KG1 (cell line): Measurements from ENCODE around the gene TMEM82.

ENCODE experiments used
- DNase-seq: peaks from one replicate; lab custom pipeline; 2025; lab: John Stamatoyannopoulos, UW

TMEM82 gene

DNA sequence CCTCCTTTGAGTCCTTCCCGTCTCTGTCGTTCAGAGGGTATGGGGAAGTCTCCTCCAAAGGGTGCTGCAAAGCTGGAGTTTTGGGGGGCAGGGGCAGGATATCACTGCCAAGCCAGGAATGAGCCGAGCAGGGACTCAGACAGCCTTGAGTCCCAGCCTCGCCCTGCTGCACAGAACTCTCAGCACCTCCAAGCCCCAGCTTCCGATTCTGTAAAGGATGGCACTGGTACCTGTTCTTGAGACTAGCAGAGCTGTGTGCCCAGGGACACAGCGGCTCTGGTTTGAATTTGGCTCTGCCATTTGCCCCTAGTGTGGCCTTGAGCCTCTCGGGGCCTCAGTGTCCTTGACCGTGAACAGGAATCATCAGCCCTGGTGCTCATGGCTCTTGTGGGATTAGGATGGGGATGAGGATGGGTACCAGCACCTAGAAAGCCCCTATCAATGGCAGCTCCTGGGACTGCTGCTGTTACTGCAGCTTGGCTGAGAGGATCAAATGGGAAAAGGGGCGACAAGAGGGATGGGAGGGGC is 14.8 kb downstream of the TMEM82 start:
- no peak for DNase-seq

DNA sequence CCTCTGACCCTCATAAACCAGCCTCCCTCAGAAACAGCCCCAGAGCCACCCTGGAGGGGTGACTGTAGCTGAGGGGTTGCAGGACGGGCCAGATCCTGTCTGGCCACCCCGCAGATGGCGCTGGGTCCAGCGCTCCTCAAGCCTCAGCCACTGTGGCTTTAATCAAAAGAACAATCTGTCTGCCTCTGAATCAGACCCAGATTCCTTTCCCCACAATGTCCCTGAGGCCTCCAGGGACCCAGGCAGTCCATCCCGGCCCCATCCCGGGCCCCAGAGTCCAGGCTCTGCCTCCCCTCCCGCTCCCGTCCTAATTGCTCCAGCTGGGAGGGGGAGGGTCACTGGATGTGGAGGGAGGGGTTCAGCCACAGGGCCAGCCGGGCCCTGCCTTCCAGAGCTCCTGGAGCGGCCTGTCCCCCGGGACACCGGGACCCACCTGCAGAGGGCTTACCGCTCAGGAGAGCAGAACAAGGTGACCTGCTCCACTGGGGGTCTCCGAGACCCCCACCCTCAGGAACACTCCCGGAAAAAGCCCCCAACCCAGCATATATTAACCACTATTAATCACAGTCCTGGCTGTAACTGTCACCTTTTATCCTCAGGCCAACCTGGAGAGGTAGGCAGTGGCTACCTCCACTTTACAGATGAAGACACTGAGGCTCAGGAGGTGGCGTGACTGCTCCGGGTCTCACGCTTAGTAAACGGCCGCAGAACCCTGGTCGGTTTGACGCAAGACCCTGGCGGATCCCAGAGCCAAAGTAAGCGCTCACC is 15.5 kb downstream of the TMEM82 start:
- DNase-seq: no peak

DNA sequence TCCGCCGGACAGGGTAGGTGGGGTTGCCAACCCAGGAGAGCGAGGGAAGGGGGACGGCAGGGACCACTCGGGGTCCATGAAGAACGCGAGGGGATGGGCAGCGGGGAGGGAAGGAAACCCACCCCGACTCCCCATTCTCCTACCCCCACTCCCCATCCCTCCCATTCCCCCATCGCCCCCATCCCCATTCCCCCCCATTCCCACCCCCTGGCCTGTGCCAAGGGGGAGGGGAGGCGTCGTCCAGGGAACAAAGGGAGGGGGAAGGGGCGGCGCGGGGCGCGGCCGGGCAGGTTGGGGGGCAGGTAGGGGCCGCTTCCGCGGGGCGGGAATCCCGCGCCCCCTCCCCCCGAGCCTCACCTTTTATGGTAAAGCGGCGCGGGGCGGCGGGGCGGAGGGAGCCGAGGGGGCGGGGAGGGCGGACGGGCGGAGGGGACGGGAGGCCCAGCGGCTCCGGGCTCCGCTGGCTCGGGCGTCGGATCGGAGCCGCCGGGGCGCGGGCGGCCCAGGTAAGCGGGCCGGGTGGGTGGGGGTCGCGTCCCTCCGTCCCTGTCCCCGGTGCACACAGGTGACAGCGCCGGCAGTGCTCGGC is 16.1 kb downstream of the TMEM82 start, which contains the start of gene FBLIM1:
FBLIM1 (plus strand) TSS at position 453 of the 589 bp plus-strand sequence. CDS start 6,189 bp downstream, outside the sequence.
- no peak for DNase-seq

DNA sequence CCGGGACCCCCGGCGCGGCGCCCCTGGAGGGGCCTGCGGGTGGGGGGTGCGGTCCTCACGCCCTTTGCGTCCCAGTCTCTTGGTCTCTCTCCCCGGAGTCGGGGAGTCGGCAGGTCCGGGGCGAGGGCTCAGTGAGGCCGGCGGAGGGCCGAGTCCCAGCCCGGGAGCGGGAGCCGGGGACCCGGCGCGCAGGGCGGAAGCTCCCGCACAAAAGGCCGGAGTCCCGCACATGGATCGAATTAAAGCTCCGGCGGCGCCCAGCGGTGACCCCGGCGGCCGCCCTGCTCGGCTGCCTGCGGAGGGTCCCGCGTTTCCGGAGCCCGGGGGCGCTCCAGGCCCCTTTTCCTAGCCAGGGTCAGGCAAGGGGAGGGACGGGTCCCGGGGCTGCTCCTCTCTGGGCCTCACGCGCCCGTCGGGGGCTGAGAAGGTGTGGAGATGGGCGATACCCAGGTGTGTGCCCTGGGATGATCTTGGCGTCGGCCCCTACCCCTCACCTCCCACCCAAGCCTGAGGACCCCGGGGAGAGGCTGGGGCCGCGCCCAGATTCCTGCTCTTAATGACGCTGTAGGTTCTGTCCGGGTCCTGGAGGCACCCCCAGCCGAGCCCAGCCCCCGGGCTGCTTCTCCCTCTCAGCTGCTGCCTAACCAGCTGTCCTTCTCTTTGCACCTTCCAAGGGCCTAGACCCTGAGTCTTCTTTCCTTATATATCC is 16.8 kb downstream of the TMEM82 start:
- no peak for DNase-seq

DNA sequence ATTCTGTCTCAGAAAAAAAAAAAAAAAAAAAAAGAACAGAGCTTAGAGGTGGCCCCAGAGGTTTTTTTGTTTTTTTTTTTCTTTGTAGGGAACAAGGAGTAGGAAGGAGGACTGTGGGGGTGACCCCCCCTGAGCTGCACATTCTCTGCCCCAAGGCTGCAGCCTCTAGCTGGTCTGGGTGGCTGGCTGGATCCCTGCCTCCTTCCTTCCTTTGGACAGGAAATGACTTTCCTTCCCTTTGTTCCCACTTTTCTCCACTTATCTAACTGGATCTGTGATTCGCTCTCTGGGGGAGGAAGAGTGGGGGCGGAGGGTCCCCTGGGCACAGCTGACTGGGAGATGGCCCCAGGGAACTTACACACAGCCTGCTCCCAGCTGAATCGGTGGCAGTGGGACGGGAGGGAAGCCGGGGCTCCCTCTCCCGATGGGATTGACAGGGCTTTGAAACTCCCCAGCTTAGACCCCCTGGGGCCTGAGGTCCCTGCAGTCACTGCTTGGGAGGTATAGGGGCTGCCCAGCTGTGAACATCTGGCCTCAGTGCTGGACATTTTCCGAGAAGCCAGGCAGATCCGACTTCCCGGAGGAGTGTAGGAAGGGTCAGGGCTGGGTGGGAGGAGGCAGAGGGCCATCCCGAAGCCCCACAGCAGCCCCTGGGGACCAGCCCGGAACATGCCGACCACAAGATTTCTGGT is 18.4 kb downstream of the TMEM82 start:
- DNase-seq: no peak

DNA sequence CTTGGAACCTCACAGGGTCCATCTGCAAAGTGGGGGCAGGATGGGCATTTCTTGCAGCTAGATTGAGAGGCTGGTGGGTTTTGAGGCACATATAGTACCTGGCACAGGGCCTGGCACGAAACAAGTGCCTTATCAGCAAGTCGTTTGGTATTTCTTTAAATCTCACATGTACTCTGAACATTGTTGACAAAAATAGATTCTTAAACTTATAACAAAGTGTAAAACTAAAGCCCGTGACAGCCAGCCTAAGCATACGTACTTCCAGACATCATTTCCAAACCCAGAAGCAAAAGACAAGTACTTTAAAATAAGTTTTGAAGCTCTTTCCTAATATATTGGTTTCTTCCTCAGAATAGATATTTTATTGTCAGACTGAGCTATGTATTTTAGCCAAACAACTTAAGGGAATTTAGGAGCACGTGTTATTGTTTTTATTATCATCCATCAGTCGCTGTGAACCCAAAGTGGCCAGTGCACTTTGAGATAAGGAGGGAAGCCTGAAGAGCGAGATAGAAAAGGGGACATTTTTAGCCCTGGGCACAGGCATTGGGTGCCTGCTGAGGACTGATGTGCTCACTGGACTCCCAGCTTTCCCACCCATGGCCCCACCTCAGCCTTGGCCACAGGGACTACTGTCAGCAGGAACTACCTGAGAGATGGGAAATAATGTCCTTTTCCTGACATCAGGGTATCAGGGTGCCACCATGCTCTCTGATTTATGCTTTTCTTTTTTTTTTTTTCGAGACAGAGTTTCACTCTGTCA is 19.2 kb downstream of the TMEM82 start:
- no peak for DNase-seq

DNA sequence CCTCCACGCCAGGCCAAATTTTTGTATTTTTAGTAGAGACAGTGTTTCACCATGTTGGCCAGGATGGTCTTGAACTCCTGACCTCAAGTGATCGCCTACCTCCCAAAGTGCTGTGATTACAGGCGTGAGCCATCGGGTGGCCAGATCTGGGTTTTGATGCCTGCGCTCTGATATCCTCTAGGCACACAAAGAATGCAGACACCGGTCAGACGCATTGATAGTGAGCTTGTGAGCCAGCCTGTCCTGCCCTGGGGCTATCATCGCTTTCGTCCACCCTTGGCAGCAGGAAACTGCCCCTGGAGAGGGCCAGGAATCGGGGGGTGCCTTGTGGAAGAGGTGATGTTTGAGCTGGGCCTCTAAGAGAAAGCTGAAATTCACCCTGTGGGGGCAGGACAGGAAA is 20.2 kb downstream of the TMEM82 start:
- DNase-seq: no peak

DNA sequence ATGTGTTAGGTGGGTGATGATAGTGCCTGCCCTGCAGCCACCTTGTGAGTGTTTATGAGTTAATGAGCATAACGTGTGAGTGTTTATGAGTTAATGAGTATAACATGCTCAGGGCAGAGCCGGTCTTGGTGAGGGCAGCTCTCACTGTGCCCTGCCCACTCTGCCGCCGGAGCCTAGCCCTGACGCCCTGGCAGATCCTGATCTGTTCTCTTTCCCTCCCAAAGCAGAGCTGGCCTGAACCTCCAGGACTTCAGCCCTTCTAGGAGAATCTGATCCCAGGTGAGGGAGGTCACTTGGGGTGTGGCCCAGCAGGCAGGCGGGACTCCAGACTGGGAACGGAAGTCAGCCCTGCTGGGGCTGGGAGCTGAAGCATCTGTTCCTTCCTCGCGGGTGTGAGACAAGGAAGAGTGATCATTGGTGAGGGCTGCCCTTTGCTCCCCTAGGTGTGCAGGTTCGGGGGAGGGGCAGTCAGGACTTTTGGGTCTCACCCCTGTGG is 22.0 kb downstream of the TMEM82 start:
- DNase-seq: no peak

DNA sequence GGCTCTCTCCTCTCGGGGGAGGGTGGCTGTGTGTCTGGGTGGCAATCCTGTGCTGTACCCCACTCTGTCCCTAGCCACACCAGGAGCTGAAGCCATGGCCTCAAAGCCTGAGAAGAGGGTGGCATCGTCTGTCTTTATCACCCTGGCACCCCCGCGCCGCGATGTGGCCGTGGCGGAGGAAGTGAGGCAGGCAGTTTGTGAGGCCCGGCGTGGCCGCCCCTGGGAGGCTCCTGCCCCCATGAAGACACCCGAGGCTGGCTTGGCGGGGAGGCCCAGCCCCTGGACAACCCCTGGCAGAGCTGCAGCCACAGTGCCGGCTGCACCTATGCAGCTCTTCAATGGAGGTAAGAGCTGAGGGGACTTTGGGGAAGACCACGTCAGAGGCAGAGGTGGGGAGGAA is 22.6 kb downstream of the TMEM82 start:
- no peak for DNase-seq

DNA sequence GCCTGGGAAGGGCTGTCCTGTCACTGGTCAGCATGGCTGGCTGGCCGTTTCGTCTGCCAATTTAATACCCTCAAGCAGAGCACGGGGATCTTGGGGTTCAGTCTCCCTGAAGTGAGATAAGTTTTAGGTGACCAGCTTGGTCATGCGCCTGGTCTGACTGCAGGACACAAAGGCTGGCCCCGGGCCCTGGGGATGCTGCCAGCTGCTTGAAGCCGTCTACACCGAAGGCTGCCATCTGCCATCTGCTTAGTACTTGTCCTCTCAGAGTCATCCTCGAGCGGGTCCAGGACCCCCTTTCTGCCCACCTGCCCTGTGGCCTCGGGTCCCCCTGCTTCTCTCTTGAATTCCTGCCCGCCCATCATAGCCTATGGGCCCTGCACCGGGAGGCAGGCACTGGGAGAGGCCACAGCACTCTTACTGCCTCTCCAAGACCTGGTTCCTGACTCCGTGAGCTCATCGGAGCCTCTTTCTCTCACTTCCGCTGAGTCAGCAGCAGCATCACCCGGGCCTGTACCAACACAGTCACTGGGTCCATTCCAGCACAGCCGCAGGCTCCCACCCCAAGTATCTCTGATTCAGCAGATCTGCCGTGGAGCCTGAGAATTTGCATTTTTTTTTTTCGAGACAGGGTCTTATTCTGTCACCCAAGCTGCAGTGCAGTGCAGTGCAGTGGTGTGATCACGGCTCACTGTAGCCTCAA is 23.3 kb downstream of the TMEM82 start:
- DNase-seq: no peak

DNA sequence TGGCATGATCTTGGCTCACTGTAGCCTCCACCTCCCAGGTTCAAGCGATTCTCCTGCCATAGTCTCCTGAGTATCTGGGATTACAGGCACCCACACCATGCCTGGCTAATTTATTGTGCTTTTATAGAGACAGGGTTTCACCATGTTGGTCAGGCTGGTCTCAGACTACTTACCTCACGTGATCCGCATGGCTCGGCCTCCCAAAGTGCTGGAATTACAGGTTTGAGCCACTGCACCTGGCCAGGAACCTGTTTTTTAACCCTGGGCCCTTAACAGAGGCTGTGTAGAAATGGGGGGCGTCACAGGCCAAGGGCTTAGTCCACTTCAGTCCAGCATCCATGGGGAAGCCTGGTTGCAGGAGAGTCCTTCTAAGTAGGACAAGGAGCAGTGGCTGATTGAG is 25.6 kb downstream of the TMEM82 start:
- no peak for DNase-seq

DNA sequence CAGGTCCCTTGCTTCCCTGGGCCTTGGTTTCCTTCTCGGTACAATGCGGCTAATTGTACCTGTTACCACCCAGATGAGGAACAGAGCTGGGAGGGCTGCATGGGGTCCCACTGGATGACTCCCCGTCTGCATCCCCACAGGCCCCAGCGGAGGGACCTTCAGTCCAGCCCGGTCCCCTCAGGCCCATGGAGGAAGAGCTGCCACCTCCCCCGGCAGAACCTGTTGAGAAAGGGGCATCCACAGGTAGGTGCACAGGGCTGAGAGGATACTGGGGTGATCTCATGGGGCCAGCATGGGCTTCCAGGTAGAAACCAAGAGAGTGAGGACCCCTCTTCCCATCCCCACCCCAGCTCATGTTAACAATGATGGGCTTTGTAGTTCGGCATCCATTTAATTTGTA is 26.1 kb downstream of the TMEM82 start:
- DNase-seq: no peak

DNA sequence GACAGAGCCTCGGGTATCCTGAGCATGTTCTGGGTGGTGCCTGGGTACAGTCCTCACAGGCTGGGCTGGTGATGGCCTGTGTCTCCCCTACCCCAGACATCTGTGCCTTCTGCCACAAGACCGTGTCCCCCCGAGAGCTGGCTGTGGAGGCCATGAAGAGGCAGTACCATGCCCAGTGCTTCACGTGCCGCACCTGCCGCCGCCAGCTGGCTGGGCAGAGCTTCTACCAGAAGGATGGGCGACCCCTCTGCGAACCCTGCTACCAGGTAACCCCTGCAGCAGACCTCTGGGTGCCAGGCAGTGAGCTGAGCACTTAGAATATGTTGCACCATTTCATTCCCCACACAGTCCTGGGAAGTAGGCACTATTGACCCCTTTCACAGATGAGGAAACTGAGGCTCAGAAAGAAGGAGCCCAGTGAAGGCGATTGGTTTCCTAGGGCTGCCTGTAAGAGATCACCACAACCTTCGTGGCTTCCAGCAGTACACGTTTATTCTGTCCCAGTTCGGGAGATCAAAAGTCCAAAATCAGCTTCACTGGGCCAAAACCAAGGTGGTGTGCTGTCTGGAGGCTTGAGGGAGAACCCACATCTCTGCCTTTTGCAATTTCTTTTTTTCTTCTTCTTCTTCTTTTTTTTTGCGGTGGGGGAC is 28.1 kb downstream of the TMEM82 start:
- no peak for DNase-seq

DNA sequence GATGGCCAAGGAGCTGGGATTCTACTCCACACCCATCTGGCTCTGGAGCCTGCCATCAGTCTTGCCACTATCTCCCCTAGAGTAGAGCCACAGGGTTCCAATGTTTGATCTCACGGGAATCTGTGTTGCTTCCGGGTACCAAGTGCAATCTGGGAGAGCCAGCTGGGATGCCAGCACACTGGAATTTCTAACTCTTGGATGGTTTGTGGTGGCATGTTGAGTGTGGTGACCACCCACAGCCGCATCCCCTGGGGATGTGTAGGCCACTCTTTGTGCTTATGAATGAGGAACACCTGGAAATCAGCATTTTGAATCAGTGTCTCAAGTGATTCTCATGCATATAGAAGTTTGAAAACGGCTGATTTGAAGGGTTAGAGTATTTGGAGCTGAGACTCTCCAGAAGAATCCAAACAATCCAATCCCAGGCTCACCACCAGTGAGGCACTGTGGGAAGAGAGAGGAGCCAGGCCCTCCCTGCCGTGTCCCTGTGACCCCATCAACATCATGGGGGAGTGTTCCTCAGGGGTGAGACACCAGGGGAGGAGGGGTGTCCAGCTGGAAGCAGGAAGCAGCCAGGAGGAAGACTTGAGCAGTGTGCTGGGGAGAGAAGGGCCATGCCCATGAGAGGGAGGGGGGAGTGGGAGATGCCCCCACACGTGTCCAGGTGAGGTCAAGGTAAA is 29.7 kb downstream of the TMEM82 start:
- no peak for DNase-seq

DNA sequence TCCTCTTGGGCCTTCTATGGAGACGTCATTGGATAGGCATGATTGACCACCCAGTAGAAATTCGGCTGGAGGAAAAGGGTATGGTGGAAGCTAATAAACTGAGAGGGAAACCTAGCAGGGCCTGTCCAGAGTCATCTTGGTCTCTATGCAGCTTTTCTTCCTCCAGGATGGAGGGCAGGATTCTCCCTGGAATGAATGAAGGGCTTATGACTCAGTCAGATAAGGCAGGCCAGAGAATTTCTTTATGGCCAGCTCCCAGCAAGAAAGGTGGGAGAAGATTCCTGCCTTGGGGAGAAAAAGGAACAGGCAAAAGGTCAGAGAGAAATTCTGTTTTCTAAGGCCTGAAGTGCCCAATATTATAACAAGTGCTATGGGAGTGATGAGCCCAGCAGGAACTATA is 33.4 kb downstream of the TMEM82 start:
- DNase-seq: no peak

DNA sequence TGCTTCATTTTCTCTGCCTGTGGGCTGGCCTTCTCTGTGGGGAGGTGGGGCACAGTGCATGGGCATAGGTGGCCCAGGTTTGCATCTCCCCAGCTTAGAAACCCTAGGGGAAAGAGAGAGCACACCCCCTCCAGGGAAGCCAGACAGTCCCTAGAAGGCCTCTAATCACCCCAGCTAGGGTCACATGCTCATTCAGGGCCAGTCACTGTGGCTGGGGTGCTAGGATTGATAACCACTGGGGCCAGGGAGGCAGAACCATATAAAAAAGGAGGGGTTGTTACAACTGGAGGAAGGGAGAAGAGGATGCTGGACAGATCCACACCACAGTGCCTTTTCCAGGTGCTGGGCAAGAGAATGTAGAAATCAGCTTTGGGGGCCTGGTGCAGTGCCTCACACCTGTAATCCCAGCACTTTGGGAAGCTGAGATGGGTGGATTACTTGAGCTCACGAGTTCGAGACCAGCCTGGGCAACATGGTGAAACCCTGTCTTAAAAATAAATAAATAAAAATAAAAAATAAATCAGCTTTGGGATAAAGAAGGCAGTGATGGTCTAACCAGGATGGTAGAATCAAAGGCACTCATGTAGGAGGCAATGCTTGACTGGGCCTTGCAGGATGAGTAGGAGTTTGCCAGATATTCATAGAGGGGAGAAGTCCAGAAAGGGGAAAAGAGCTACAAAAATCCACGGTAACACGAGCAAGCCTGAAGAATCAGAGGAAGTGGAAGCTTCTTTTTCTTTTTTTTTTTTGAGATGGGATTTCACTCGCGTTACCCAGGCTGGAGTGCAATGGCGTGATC is 35.8 kb downstream of the TMEM82 start:
- DNase-seq: no peak

DNA sequence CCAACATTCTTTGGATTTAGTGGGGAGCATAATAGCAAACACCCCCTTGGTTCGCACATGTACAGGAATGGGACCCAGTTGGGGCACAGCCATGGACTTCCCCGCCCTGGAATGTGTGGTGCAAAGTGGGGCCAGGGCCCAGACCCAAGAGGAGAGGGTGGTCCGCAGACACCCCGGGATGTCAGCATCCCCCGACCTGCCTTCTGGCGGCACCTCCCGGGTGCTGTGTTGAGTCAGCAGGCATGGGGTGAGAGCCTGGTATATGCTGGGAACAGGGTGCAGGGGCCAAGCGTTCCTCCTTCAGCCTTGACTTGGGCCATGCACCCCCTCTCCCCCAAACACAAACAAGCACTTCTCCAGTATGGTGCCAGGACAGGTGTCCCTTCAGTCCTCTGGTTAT is 43.4 kb downstream of the TMEM82 start:
- no peak for DNase-seq

DNA sequence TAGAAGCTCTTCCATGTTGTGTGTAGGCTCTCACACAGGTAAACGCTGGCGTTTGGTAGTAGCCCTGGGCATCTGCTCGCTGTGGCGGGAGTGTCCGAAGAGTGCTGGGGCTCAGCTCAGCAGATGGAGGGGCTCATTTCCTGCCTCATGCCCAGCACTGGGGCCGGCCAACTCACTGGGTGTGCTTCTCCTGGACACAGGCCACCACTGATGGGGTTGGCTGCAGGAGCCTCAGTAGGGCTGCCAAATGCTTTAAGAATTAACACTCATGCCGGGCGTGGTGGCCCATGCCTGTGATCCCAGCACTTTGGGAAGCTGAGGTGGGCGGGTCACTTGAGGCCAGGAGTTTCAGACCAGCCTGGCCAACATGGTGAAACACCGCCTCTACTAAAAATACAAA is 44.3 kb downstream of the TMEM82 start:
- DNase-seq: no peak
